K562 (cell line): ENCODE measurements around the gene LIMS1. TPM values are rescaled to one million over a fixed set of nuclear protein-coding genes. Genes with fewer than 3 reads are reported as not detected.

ENCODE experiments used
- ATF7 ChIP-seq: fragments of 450-650 bp; IDR thresholded peaks from 2 replicates; pipeline ENCODE4 v1.7.1; 2014; ENCODE audit warnings: mild to moderate bottlenecking, moderate library complexity
- BACH1 ChIP-seq: fragments of 200-800 bp; sonication (Bioruptor generic); IDR thresholded peaks from 2 replicates; pipeline ENCODE4 v1.6.1; 2016; ENCODE audit warnings: missing genetic modification characterization, missing compliant biosample characterization
- DPF2 ChIP-seq: fragments of 450-650 bp; IDR thresholded peaks from 2 replicates; pipeline ENCODE4 v1.6.1; 2016
- FUS ChIP-seq: fragments of 200-400 bp; formaldehyde crosslinking; optimal IDR thresholded peaks from 2 replicates; pipeline ENCODE3; 2017; ENCODE audit warnings: low read depth, low read length
- IRF2 ChIP-seq: sonication (generic); formaldehyde crosslinking; IDR thresholded peaks from 2 replicates; pipeline ENCODE4 v1.8.1; 2022; ENCODE audit warnings: mild to moderate bottlenecking, missing genetic modification reagents
- LEF1 ChIP-seq: fragments of 450-650 bp; IDR thresholded peaks from 2 replicates; pipeline ENCODE4 v1.6.1; 2016; ENCODE audit warnings: mild to moderate bottlenecking
- RBFOX2 ChIP-seq: fragments of 200-400 bp; formaldehyde crosslinking; IDR thresholded peaks from 2 replicates; pipeline ENCODE4 v1.6.1; 2017; ENCODE audit warnings: low read depth, mild to moderate bottlenecking, low read length, moderate library complexity
- SRF ChIP-seq, 2 experiments: fragments of 250-450, 450-650 bp in 1 of 2; sonication (Bioruptor Pico) in 1 of 2; sonication (generic) in 1 of 2; formaldehyde crosslinking; IDR thresholded peaks; 2 replicates each; pipeline versions ENCODE4 v1.5.0 to v1.5.1; 2020 to 2022; ENCODE audit warnings: mild to moderate bottlenecking in 1 of 2, missing genetic modification reagents in 1 of 2
- ZNF174 ChIP-seq: fragments of 250-450 bp; sonication (Bioruptor Pico); IDR thresholded peaks from 2 replicates; pipeline ENCODE4 v1.4.0; 2020; ENCODE audit warnings: mild to moderate bottlenecking
- ZNF785 ChIP-seq: fragments of 250-450 bp; sonication (Bioruptor Pico); IDR thresholded peaks from 2 replicates; pipeline ENCODE4 v1.4.0; 2020; ENCODE audit warnings: mild to moderate bottlenecking
- polyA plus RNA-seq, 8 experiments: library from polyadenylated mRNA; depleted of rRNA in 4 of 8; stranded (reverse) in 5 of 8; unstranded in 3 of 8; fragments of >200 nt; fragmentation: Nextera tagmentation in 2 of 8; fragmentation: Illumina TruSeq in 1 of 8; extraction: Ambion mirVana in 2 of 8; extraction: Trizol in 1 of 8; gene quantifications; 2 replicates each; pipeline versions ENCODE4 v1.2.1 to v1.2.3, GENCODE V29; 2011 to 2014; ENCODE audit warnings: inconsistent platforms in 1 of 8, missing spikeins in 1 of 8
- total RNA-seq, 7 experiments: library from RNA; depleted of rRNA in 6 of 7; stranded (reverse); fragments of >200 nt in 6 of 7; fragmentation: Illumina TruSeq in 2 of 7; extraction: Trizol in 2 of 7; gene quantifications; 2 replicates each; pipeline versions ENCODE4 v1.2.1 to v1.2.3, GENCODE V29; 2011 to 2021; ENCODE audit warnings: low replicate concordance in 1 of 7
- TF ChIP-seq, protein P1 (sequence below): fragments of 250-450 bp; sonication (Bioruptor Pico); IDR thresholded peaks from 2 replicates; pipeline ENCODE4 v1.5.0; 2021; ENCODE audit warnings: mild to moderate bottlenecking, moderate library complexity
- TF ChIP-seq, protein P2 (sequence below): fragments of 150-350 bp; IDR thresholded peaks from 2 replicates; pipeline ENCODE4 v1.6.1; 2014; ENCODE audit warnings: low read depth, mild to moderate bottlenecking, low read length, borderline replicate concordance
- TF ChIP-seq, protein P3 (sequence below), 2 experiments: IDR thresholded peaks in 1 of 2; conservative IDR thresholded peaks in 1 of 2; 2 replicates each; pipeline ENCODE4 v1.6.1; 2016; ENCODE audit warnings: low read depth in 2 of 2, mild to moderate bottlenecking in 1 of 2, missing compliant biosample characterization in 1 of 2, missing genetic modification characterization in 1 of 2, moderate library complexity in 1 of 2
- TF ChIP-seq, protein P4 (sequence below): IDR thresholded peaks from 2 replicates; pipeline ENCODE4 v1.6.1; 2016; ENCODE audit warnings: missing genetic modification characterization, missing compliant biosample characterization
- TF ChIP-seq, protein P5 (sequence below): fragments of 250-450 bp; sonication (Bioruptor Pico); IDR thresholded peaks from 2 replicates; pipeline ENCODE4 v1.5.0; 2020; ENCODE audit warnings: mild to moderate bottlenecking

LIMS1 gene
- total and polyA plus RNA-seq, 9 of the 15 experiments (the other 6 are each of a cell fraction or from before 2014, with no cell fraction given), result 52.8 to 134 (median 81.0) TPM

DNA sequence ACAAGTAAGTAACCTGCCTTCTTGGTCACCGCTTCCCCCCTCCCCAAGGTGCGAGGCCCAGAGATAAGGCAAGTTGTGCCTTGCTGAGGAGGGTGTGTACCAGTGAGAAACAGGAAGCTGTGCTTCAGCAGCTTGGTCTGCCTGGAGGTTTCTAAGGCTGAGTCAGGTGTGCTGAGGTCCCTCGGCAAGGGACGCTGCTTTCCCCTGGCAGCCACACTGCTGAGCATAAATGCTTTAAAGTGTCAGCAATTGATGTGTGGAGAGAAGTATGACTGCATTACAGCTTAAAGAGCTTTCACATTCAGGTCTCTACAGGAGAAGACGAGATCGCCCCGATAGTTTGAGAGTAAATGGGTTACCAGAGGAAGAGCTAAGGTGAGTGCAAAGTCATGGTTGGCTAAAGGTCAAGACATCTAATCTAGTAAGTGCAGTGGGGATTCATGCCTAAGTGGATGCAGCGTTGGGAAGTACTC lies 86.9 kb downstream of the LIMS1 start (continued):
- TF ChIP-seq, protein P1, sequence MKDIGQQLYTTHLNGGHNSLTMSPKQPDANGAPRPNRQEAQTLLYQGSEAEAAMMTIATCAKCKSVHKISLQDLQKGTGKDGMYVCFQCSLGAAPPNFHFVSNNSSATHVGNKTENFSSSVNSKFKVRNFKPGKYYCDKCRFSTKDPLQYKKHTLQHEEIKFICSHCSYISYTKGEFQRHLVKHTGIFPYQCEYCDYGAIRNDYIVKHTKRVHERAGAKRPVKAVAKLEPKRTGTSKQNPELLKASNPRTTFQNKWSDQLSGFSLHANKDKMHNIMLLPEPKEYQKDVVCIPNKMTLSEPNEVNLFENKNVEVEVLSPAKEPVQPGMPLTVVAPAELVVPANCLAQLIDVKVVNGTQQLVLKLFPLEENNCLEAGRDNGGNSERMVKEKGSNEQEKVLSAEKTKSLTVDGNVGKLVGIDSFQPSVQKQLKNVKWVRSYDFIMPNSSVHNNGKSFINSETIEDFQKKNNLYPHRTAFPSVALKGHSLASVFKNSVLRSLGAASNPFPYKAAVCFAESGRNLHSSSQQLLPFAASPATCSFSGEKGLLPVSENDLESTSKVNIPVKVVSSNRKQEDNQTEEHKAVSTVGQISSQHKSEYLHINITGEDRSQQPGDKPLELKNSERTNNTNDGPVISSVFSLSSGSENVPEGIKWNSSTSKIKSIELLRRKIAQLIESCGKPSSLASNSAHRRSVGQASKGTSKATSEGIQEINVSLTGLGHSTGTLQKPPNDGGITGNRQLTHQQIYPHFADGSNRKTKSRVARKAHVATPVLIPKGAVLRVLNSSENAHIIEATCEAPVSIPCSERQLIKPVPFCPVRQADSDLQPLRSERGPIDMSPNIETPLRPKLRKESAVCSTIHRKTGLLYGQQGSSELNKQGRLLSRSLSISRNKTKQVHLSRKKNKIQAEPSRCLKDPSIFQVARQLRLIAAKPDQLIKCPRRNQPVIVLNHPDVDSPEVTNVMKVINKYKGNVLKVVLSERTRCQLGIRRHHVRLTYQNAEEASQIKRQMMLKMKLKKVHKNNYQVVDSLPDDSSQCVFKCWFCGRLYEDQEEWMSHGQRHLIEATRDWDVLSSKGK (CRISPR knock-in tag), result no peak
- TF ChIP-seq FUS (no peak), ATF7 (0 out of 2 replicates have a peak, but pooled peaks have one; percentile 54), SRF (CRISPR knock-in tag; IDR thresholded peaks at IDR 0.05) (0 out of 4 replicates have a peak, but pooled peaks of 1 of the 2 experiments have one; percentile 16), LEF1 (peak; percentile 36; the same call in 1 of the 2 replicates), ZNF174 (CRISPR knock-in tag) (no peak), RBFOX2 (no peak), ZNF785 (CRISPR knock-in tag) (no peak), IRF2 (CRISPR knock-in tag) (no peak), DPF2 (peak; percentile 90), BACH1 (tag) (peak; percentile 34; the same call in 1 of the 2 replicates)
- TF ChIP-seq, protein P2, sequence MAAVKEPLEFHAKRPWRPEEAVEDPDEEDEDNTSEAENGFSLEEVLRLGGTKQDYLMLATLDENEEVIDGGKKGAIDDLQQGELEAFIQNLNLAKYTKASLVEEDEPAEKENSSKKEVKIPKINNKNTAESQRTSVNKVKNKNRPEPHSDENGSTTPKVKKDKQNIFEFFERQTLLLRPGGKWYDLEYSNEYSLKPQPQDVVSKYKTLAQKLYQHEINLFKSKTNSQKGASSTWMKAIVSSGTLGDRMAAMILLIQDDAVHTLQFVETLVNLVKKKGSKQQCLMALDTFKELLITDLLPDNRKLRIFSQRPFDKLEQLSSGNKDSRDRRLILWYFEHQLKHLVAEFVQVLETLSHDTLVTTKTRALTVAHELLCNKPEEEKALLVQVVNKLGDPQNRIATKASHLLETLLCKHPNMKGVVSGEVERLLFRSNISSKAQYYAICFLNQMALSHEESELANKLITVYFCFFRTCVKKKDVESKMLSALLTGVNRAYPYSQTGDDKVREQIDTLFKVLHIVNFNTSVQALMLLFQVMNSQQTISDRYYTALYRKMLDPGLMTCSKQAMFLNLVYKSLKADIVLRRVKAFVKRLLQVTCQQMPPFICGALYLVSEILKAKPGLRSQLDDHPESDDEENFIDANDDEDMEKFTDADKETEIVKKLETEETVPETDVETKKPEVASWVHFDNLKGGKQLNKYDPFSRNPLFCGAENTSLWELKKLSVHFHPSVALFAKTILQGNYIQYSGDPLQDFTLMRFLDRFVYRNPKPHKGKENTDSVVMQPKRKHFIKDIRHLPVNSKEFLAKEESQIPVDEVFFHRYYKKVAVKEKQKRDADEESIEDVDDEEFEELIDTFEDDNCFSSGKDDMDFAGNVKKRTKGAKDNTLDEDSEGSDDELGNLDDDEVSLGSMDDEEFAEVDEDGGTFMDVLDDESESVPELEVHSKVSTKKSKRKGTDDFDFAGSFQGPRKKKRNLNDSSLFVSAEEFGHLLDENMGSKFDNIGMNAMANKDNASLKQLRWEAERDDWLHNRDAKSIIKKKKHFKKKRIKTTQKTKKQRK, result no peak
- TF ChIP-seq, protein P3, sequence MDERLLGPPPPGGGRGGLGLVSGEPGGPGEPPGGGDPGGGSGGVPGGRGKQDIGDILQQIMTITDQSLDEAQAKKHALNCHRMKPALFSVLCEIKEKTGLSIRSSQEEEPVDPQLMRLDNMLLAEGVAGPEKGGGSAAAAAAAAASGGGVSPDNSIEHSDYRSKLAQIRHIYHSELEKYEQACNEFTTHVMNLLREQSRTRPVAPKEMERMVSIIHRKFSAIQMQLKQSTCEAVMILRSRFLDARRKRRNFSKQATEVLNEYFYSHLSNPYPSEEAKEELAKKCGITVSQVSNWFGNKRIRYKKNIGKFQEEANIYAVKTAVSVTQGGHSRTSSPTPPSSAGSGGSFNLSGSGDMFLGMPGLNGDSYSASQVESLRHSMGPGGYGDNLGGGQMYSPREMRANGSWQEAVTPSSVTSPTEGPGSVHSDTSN (CRISPR knock-in tag; IDR thresholded peaks at IDR 0.05; ENCODE audit: low read depth), result no peak
- TF ChIP-seq, protein P3 (tag; conservative IDR thresholded peaks at IDR 0.05; ENCODE audit: low read depth), result no peak
- TF ChIP-seq, protein P4, sequence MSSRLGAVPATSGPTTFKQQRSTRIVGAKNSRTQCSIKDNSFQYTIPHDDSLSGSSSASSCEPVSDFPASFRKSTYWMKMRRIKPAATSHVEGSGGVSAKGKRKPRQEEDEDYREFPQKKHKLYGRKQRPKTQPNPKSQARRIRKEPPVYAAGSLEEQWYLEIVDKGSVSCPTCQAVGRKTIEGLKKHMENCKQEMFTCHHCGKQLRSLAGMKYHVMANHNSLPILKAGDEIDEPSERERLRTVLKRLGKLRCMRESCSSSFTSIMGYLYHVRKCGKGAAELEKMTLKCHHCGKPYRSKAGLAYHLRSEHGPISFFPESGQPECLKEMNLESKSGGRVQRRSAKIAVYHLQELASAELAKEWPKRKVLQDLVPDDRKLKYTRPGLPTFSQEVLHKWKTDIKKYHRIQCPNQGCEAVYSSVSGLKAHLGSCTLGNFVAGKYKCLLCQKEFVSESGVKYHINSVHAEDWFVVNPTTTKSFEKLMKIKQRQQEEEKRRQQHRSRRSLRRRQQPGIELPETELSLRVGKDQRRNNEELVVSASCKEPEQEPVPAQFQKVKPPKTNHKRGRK (tag), result no peak
- TF ChIP-seq, protein P5, sequence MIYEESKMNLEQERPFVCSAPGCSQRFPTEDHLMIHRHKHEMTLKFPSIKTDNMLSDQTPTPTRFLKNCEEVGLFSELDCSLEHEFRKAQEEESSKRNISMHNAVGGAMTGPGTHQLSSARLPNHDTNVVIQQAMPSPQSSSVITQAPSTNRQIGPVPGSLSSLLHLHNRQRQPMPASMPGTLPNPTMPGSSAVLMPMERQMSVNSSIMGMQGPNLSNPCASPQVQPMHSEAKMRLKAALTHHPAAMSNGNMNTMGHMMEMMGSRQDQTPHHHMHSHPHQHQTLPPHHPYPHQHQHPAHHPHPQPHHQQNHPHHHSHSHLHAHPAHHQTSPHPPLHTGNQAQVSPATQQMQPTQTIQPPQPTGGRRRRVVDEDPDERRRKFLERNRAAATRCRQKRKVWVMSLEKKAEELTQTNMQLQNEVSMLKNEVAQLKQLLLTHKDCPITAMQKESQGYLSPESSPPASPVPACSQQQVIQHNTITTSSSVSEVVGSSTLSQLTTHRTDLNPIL, result no peak
